GM13976 (cell line): Measurements from ENCODE around the gene NSD1.

Experiments used
- DNase-seq: peaks from one replicate; pipeline ENCODE4 v3.0.0; 2012; ENCODE audit warnings: low spot score
- CTCF ChIP-seq: IDR thresholded peaks from 2 replicates; pipeline ENCODE4 v1.5.1; 2012; ENCODE audit warnings: borderline replicate concordance, mild to moderate bottlenecking; ENCODE audit not compliant: insufficient read depth; ENCODE audit errors: extremely low read depth, missing control alignments, control extremely low read depth
- in situ Hi-C: fragments of 300-500 bp; cut with MboI; formaldehyde crosslinking; loops from one replicate; pipeline ENCODE4 v1.12.0; 2022; ENCODE audit warnings: low sequenced_read_pairs, mixed read lengths, inconsistent platforms; ENCODE audit not compliant: unreplicated experiment

The NSD1 gene

GRCh38 chr5:177098470-177099141 is 35.0 kb upstream of the NSD1 start:
- TF ChIP-seq CTCF, result no peak
- in situ Hi-C loops, result no loop called here
- no peak for DNase-seq

DNA sequence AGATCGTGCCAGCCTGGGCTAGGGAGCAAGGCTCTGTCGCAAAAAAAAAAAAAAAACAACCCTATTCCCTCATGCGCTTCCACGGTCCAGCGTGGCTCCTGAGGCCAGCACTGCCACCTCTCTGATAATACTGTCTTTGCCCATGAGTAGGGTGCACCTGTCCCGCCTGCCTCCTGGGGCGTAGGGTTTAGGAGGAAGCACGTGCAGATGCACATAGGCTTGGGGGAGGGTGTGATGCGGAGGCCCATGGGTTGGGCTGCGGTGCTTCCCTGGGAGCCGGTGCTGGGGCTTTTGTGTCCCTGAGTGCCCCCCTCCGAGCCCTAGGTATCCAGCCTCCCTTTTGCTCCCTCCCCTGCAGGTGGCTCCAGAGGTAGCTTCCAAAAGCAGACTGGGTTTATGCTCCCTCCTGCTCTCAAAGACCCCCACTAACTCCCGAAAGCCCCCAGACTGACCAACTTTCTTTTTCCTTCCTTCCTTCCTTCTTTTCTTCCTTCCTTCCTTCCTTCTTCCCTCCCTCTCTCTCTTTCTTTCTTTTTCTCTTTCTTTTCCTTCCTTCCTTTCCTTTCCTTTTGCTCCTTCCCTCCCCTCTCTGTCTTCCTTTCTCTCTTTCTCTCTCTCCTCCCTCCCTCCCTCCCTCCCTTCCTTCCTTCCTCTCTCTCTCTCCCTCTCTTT is 34.0 kb upstream of the NSD1 start:
- no peak for DNase-seq
- no peak for TF ChIP-seq CTCF
- in situ Hi-C loops, result no loop called here

DNA sequence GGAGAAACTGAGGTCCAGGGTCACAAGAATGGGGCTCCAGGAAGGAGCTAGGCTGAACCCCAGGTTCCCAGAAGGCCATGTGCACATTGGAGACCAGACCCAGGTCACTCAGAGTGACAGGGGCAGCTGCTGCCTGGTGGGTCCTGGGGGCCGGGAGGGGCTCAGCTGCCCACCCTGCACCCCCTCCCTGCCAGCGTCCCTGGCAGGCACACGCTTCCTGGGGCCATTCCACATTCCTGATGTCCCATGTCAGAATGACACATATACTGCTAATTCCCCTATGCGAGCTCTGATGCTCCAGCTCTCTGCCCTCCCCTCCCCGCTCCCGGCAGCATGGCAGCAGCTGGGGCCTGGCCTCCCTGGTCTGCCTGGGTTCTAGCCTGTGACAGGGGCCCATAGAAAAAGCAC is 32.9 kb upstream of the NSD1 start:
- DNase-seq, result no peak
- in situ Hi-C loops, result no loop called here
- no peak for TF ChIP-seq CTCF

- in situ Hi-C loops, result no loop called here
- no peak for TF ChIP-seq CTCF
- no peak for DNase-seq
Observed at GRCh38 chr5:177103523-177104253, 29.9 kb upstream of the NSD1 start.

GRCh38 chr5:177105691-177106476 is 27.7 kb upstream of the NSD1 start:
- in situ Hi-C loops, result no loop called here
- no peak for DNase-seq
- no peak for TF ChIP-seq CTCF

DNA sequence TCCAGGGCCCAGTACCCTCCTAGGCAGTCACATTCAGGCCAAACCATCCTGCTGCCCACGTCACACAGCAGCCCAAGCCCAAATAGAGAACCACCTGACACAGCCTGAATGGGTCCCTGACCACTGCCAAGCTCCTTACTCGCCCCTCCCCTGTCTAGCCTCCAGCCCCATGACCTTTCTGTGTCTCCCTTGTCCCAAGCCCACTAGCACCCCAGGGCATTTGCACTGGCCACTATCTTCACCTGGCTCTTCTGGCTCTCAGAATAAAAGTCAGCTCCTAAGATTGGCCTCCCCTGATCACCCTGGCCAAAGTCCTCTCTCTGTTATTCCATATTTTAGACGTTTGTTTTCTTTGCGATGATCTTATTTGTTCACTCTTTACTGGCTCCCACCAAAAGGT is 26.4 kb upstream of the NSD1 start:
- DNase-seq, result no peak
- TF ChIP-seq CTCF, result no peak
- in situ Hi-C loops, result no loop called here
